Endothelial cell of umbilical vein (primary cell): Measurements from ENCODE around the gene DBF4B. TPM values are rescaled to one million over a fixed set of nuclear protein-coding genes. Genes with fewer than 3 reads are reported as not detected.

Experiments used
- BruUV-seq: library from RNA; stranded (reverse); fragments of 400-500 nt; replicated peaks from 2 replicates; lab custom pipeline; 2021; lab: Mats Ljungman, UMichigan
- CTCF ChIA-PET: fragments of 300-600, 350-600 bp; sonication (Branson Sonifier 250); formaldehyde crosslinking; loops from one replicate; lab custom pipeline; 2021; ENCODE audit warnings: antibody characterized with exemption, inconsistent platforms; lab: Charles Lee
- POLR2A ChIA-PET: fragments of 300-600, 350-600 bp; sonication (Branson Sonifier 250); formaldehyde crosslinking; loops from one replicate; lab custom pipeline; 2021; ENCODE audit warnings: antibody characterized with exemption, inconsistent platforms; lab: Charles Lee
- DNase-seq: peaks from one replicate; pipeline ENCODE4 v3.0.0-alpha.2; 2011; ENCODE audit warnings: low read depth, low spot score
- FAIRE-seq: peaks from 2 replicates; lab custom pipeline; 2011; peaks lifted over from hg19 to GRCh38; lab: Jason Lieb, UNC
- H2AFZ ChIP-seq: 2 replicates; pipeline ENCODE4 v1.6.0; 2012; ENCODE audit warnings: low read depth, low read length, control low read depth, inconsistent platforms
- H3K27ac ChIP-seq: 2 replicates; pipeline ENCODE4 v1.5.1; 2011; ENCODE audit warnings: low read depth, mild to moderate bottlenecking, control low read depth, low read length, moderate library complexity; ENCODE audit not compliant: insufficient read depth
- H3K27me3 ChIP-seq, 2 experiments: 2 replicates each; pipeline versions ENCODE4 v1.6.0 to v1.6.1; 2011; ENCODE audit warnings: low read length in 2 of 2, mixed read lengths in 1 of 2; ENCODE audit not compliant: control insufficient read depth in 2 of 2, insufficient read depth in 2 of 2
- H3K36me3 ChIP-seq, 2 experiments: 2 replicates in 1 of 2; 3 replicates in 1 of 2; pipeline ENCODE4 v1.5.1; 2011; ENCODE audit warnings: low read length in 2 of 2, mild to moderate bottlenecking in 1 of 2, moderate library complexity in 1 of 2; ENCODE audit not compliant: control insufficient read depth in 2 of 2, insufficient read depth in 2 of 2; ENCODE audit errors: extremely low read depth in 1 of 2
- H3K4me1 ChIP-seq: 3 replicates; pipeline ENCODE4 v1.5.1; 2011; ENCODE audit warnings: mild to moderate bottlenecking, low read length; ENCODE audit not compliant: control insufficient read depth, insufficient read depth; ENCODE audit errors: extremely low read depth
- H3K4me2 ChIP-seq: 2 replicates; pipeline ENCODE4 v1.6.1; 2011; ENCODE audit warnings: low read length, control low read depth, mixed read lengths; ENCODE audit not compliant: insufficient read depth
- H3K4me3 ChIP-seq, 3 experiments: fragments of 200-600 bp in 1 of 3; sonication (generic), shearing (Covaris generic) in 1 of 3; replicated peaks in 1 of 3; 2 replicates each; pipeline ENCODE4 v1.5.1; 2011 to 2016; ENCODE audit warnings: control low read depth in 3 of 3, low read length in 3 of 3, mild to moderate bottlenecking in 2 of 3, inconsistent platforms in 1 of 3, low read depth in 1 of 3, moderate library complexity in 1 of 3; ENCODE audit not compliant: insufficient read depth in 1 of 3
- H3K79me2 ChIP-seq: 2 replicates; pipeline ENCODE4 v1.6.0; 2012; ENCODE audit warnings: low read length, inconsistent platforms; ENCODE audit not compliant: control insufficient read depth, insufficient read depth
- H3K9ac ChIP-seq: replicated peaks from 2 replicates; pipeline ENCODE3; 2011; ENCODE audit warnings: low read length, control low read depth; ENCODE audit not compliant: insufficient read depth; ENCODE audit errors: extremely low read depth
- H3K9me1 ChIP-seq: replicated peaks from 3 replicates; pipeline ENCODE4 v1.6.0; 2011; ENCODE audit warnings: mild to moderate bottlenecking, low read length; ENCODE audit not compliant: control insufficient read depth, insufficient read depth; ENCODE audit errors: extremely low read depth
- H3K9me3 ChIP-seq: replicated peaks from 2 replicates; pipeline ENCODE4 v1.5.1; 2012; ENCODE audit warnings: low read length, inconsistent platforms; ENCODE audit not compliant: control insufficient read depth, insufficient read depth
- H4K20me1 ChIP-seq: replicated peaks from 2 replicates; pipeline ENCODE3; 2011; ENCODE audit warnings: mild to moderate bottlenecking, low read length; ENCODE audit not compliant: control insufficient read depth, insufficient read depth; ENCODE audit errors: extremely low read depth
- EZH2 ChIP-seq: IDR thresholded peaks from 2 replicates; pipeline ENCODE4 v1.6.1; 2012; ENCODE audit warnings: borderline replicate concordance, low read depth, mild to moderate bottlenecking, moderate library complexity, low read length, inconsistent platforms; ENCODE audit not compliant: severe bottlenecking
- FOS ChIP-seq: IDR thresholded peaks from 2 replicates; pipeline ENCODE4 v1.6.1; 2011; ENCODE audit warnings: mild to moderate bottlenecking, low read length, moderate library complexity, borderline replicate concordance; ENCODE audit not compliant: insufficient read depth
- GATA2 ChIP-seq: IDR thresholded peaks from 2 replicates; pipeline ENCODE4 v1.7.0; 2011; ENCODE audit warnings: low read depth, mild to moderate bottlenecking, moderate library complexity, mixed read lengths, low read length; ENCODE audit not compliant: insufficient read length, insufficient read depth
- JUN ChIP-seq: IDR thresholded peaks from 2 replicates; pipeline ENCODE4 v1.6.1; 2011; ENCODE audit warnings: borderline replicate concordance, low read depth; ENCODE audit not compliant: insufficient read length, insufficient read depth
- MAX ChIP-seq: IDR thresholded peaks from 2 replicates; pipeline ENCODE4 v1.6.1; 2011; ENCODE audit not compliant: insufficient read depth, insufficient read length
- MYC ChIP-seq: IDR thresholded peaks from one replicate; pipeline ENCODE4 v1.6.1; 2011; ENCODE audit warnings: mild to moderate bottlenecking, low read depth, low read length
- POLR2A ChIP-seq: IDR thresholded peaks from 2 replicates; pipeline ENCODE4 v1.6.1; 2012; ENCODE audit warnings: low read depth, mild to moderate bottlenecking, control low read depth, low read length
- POLR2AphosphoS5 ChIP-seq: IDR thresholded peaks from 2 replicates; pipeline ENCODE4 v1.6.1; 2012; ENCODE audit warnings: low read depth, mild to moderate bottlenecking, control low read depth, low read length, moderate library complexity; ENCODE audit not compliant: insufficient read depth
- dilution Hi-C: fragments of 300-500 bp; cut with MboI; formaldehyde crosslinking; loops from one replicate; pipeline ENCODE4 v1.15.0; 2019; ENCODE audit warnings: low sequenced_read_pairs; ENCODE audit not compliant: extremely low pct_ligation_motif_present
- intact Hi-C: fragments of 100-400 bp; cut with micrococcal nuclease; formaldehyde crosslinking; loops from one replicate; pipeline ENCODE4 v1.10.0; 2022
- polyA plus RNA-seq, 4 experiments: library from polyadenylated mRNA; depleted of rRNA in 3 of 4; stranded (reverse) in 3 of 4; unstranded in 1 of 4; fragments of >200 nt; gene quantifications; 2 replicates each; pipeline versions ENCODE4 v1.2.1 to v1.2.3, GENCODE V29; 2011 to 2012; ENCODE audit warnings: missing spikeins in 1 of 4
- total RNA-seq: library from RNA; stranded (reverse); gene quantifications from 2 replicates; pipeline ENCODE4 v1.2.3, GENCODE V29; 2021
- TF ChIP-seq, protein P1 (sequence below), 2 donors: IDR thresholded peaks; 1 replicate in 1 of 2; 2 replicates in 1 of 2; pipeline ENCODE4 v1.5.1; 2011; ENCODE audit warnings: low read length in 2 of 2, mild to moderate bottlenecking in 2 of 2, moderate library complexity in 2 of 2, control low read depth in 1 of 2, inconsistent platforms in 1 of 2, low read depth in 1 of 2; ENCODE audit not compliant: insufficient read depth in 1 of 2; ENCODE audit errors: extremely low read depth in 1 of 2

DBF4B gene
- total and polyA plus RNA-seq, 2 donors (not counting 3 experiments of a cell fraction or from before 2014, with no cell fraction given): 12.5 to 26.2 TPM

DNA sequence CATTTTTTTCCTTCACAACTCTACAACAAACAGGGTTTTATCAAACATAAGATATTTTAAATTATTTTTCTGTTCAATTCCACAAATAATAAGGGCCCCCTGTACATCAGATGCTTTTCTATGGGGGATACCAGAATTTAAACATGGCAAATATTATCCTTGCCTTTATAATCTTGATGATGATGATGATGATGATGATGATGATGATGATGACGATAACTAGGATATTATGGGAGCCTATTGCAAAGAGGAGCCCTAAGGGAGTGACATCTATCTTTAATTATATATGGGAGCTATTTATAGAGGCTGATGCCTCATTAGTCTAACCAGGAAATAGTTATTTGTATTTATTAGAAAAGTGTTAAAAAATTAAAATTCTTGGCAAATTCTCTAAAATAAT, 45.4 kb upstream of the DBF4B start:
- no peaks in the 10 kb centered on the region for H3K9me1 ChIP-seq
- no peak for DNase-seq
- H3K79me2 ChIP-seq: no peaks in the 10 kb centered on the region
- H2AFZ ChIP-seq: no peak overlapping the region
- peaks cover 5 to 10% of the 10 kb centered on the region in 2 experiments for H3K27me3 ChIP-seq
- no peak overlapping the region for H3K27ac ChIP-seq
- H3K4me2 ChIP-seq: no peak overlapping the region
- H3K9me3 ChIP-seq: no peaks in the 10 kb centered on the region
- ChIA-PET CTCF (interaction anchor here (2.7 kb wide), 1 partner anchor 9 kb away, joined by 7 read pairs; no protein-coding TSS in a partner anchor), POLR2A (no interaction called here)
- H3K36me3 ChIP-seq: no peaks in the 10 kb centered on the region
- intact Hi-C loops (no loop called here), dilution Hi-C loops (no loop called here)
- no TSS peak for BruUV-seq
- H3K4me1 ChIP-seq: no peaks in the 10 kb centered on the region
- FAIRE-seq: no peak
- TF ChIP-seq POLR2AphosphoS5 (no peak), GATA2 (no peak)
- H4K20me1 ChIP-seq: no peaks in the 10 kb centered on the region
- no peak overlapping the region for H3K9ac ChIP-seq
- H3K4me3 ChIP-seq: no peak overlapping the region

- TF ChIP-seq GATA2 (no peak), JUN (no peak), POLR2A (no peak), MYC (no peak), MAX (no peak), FOS (no peak), EZH2 (no peak), POLR2AphosphoS5 (no peak)
- TF ChIP-seq, protein P1, sequence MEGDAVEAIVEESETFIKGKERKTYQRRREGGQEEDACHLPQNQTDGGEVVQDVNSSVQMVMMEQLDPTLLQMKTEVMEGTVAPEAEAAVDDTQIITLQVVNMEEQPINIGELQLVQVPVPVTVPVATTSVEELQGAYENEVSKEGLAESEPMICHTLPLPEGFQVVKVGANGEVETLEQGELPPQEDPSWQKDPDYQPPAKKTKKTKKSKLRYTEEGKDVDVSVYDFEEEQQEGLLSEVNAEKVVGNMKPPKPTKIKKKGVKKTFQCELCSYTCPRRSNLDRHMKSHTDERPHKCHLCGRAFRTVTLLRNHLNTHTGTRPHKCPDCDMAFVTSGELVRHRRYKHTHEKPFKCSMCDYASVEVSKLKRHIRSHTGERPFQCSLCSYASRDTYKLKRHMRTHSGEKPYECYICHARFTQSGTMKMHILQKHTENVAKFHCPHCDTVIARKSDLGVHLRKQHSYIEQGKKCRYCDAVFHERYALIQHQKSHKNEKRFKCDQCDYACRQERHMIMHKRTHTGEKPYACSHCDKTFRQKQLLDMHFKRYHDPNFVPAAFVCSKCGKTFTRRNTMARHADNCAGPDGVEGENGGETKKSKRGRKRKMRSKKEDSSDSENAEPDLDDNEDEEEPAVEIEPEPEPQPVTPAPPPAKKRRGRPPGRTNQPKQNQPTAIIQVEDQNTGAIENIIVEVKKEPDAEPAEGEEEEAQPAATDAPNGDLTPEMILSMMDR (IDR thresholded peaks at IDR 0.05; ENCODE audit: extremely low read depth in 1 of 2, insufficient read depth in 1 of 2, low read depth in 1 of 2, low read length in 2 of 2): no peak
- POLR2A ChIA-PET: no interaction called here
- intact Hi-C loops: no loop called here
Measured at GRCh38 chr17:44664867-44665266, 43.6 kb upstream of the DBF4B start.

More at GRCh38 chr17:44664867-44665266, 43.6 kb upstream of the DBF4B start:
- no TSS peak for BruUV-seq
- no peaks in the 10 kb centered on the region for H3K4me1 ChIP-seq
- CTCF ChIA-PET: interaction anchor here (1.3 to 1.5 kb wide), 2 partner anchors 16 to 131 kb away, joined by 3 read pairs; no protein-coding TSS in a partner anchor
- no peak overlapping the region for H3K27ac ChIP-seq
- H3K9me3 ChIP-seq: no peaks in the 10 kb centered on the region
- H3K4me3 ChIP-seq: no peak overlapping the region
- H3K79me2 ChIP-seq: no peaks in the 10 kb centered on the region
- H3K4me2 ChIP-seq: no peak overlapping the region
- H3K27me3 ChIP-seq: peaks cover 7 to 10% of the 10 kb centered on the region in 2 experiments
- DNase-seq: no peak
- dilution Hi-C loops: no loop called here
- H2AFZ ChIP-seq: no peak overlapping the region
- no peak overlapping the region for H3K9ac ChIP-seq
- H3K9me1 ChIP-seq: no peaks in the 10 kb centered on the region
- H4K20me1 ChIP-seq: no peaks in the 10 kb centered on the region
- no peak for FAIRE-seq
- no peaks in the 10 kb centered on the region for H3K36me3 ChIP-seq
